Measurements from ENCODE around the gene ANKMY1. TPM values are rescaled to one million over a fixed set of nuclear protein-coding genes. Genes with fewer than 3 reads are reported as not detected.
A peak's percentile ranks its signal among the peaks of the same experiment; 100 is the strongest.

Gene ANKMY1
- total and polyA plus RNA-seq, 2 of the 13 experiments (the other 11 are each of a cell fraction or from before 2014, with no cell fraction given): 11.7 to 18.8 TPM

DNA sequence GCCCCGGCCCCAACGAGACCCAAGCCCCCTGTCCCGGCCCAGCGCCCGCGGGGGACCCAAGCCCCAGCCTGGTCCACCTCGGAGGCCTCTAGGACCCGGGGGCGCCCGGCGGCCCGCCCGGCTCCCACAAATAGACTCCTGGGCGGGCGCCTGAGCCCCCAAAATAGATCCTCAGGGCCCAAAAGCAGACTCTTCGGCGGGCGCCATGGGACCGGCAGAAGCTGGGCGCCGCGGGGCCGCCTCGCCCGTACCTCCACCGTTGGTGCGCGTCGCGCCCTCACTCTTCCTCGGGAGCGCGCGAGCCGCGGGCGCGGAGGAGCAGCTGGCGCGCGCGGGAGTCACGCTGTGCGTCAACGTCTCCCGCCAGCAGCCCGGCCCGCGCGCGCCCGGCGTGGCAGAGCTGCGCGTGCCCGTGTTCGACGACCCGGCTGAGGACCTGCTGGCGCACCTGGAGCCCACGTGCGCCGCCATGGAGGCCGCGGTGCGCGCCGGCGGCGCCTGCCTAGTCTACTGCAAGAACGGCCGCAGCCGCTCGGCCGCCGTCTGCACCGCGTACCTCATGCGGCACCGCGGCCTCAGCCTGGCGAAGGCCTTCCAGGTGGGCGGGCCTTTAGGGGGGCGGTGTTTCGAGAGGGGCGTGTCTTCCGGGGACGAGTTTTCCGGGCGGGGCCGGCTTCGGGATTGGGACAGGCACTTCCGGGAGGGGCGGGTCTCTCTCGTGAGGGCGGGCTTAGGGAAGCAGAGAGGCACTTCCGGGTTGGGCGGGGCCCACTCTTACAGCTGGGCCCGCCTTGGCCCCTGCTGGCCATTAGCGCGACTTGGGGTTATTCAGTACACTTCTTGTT, 2.9 kb upstream of the ANKMY1 start (continued):
- TF ChIP-seq, protein P1, sequence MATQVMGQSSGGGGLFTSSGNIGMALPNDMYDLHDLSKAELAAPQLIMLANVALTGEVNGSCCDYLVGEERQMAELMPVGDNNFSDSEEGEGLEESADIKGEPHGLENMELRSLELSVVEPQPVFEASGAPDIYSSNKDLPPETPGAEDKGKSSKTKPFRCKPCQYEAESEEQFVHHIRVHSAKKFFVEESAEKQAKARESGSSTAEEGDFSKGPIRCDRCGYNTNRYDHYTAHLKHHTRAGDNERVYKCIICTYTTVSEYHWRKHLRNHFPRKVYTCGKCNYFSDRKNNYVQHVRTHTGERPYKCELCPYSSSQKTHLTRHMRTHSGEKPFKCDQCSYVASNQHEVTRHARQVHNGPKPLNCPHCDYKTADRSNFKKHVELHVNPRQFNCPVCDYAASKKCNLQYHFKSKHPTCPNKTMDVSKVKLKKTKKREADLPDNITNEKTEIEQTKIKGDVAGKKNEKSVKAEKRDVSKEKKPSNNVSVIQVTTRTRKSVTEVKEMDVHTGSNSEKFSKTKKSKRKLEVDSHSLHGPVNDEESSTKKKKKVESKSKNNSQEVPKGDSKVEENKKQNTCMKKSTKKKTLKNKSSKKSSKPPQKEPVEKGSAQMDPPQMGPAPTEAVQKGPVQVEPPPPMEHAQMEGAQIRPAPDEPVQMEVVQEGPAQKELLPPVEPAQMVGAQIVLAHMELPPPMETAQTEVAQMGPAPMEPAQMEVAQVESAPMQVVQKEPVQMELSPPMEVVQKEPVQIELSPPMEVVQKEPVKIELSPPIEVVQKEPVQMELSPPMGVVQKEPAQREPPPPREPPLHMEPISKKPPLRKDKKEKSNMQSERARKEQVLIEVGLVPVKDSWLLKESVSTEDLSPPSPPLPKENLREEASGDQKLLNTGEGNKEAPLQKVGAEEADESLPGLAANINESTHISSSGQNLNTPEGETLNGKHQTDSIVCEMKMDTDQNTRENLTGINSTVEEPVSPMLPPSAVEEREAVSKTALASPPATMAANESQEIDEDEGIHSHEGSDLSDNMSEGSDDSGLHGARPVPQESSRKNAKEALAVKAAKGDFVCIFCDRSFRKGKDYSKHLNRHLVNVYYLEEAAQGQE (IDR thresholded peaks at IDR 0.05; ENCODE audit: borderline replicate concordance in 1 of 2, low read depth in 1 of 2, low read length in 2 of 2): peak in 1 of 2 experiments; percentile 54; a peak in 1 of 4 replicates
- TF ChIP-seq ARNT2 (CRISPR knock-in tag; IDR thresholded peaks at IDR 0.05; ENCODE audit: low read depth): peak; percentile 86
- TF ChIP-seq, protein P2, sequence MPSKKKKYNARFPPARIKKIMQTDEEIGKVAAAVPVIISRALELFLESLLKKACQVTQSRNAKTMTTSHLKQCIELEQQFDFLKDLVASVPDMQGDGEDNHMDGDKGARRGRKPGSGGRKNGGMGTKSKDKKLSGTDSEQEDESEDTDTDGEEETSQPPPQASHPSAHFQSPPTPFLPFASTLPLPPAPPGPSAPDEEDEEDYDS (CRISPR knock-in tag; IDR thresholded peaks at IDR 0.05): peak; percentile 97
- TF ChIP-seq, protein P3, sequence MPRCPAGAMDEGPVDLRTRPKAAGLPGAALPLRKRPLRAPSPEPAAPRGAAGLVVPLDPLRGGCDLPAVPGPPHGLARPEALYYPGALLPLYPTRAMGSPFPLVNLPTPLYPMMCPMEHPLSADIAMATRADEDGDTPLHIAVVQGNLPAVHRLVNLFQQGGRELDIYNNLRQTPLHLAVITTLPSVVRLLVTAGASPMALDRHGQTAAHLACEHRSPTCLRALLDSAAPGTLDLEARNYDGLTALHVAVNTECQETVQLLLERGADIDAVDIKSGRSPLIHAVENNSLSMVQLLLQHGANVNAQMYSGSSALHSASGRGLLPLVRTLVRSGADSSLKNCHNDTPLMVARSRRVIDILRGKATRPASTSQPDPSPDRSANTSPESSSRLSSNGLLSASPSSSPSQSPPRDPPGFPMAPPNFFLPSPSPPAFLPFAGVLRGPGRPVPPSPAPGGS (CRISPR knock-in tag; IDR thresholded peaks at IDR 0.05): peak; percentile 99
- no peak for TF ChIP-seq BCL6 (CRISPR knock-in tag; IDR thresholded peaks at IDR 0.05)
- peak; percentile 69; the same call in 1 of the 2 replicates for TF ChIP-seq ZSCAN9 (CRISPR knock-in tag; IDR thresholded peaks at IDR 0.05; ENCODE audit: borderline replicate concordance)
- TF ChIP-seq ZNF142 (CRISPR knock-in tag; IDR thresholded peaks at IDR 0.05): no peak; the same call in 1 of the 2 replicates
- no peak for TF ChIP-seq JDP2 (CRISPR knock-in tag; IDR thresholded peaks at IDR 0.05; ENCODE audit: borderline replicate concordance)
- no peak for TF ChIP-seq CC2D1A (CRISPR knock-in tag; IDR thresholded peaks at IDR 0.05)
- TF ChIP-seq ZNF761 (CRISPR knock-in tag; conservative IDR thresholded peaks at IDR 0.05): no peak; the same call in 1 of the 2 replicates
- peak; percentile 33; the same call in 1 of the 2 replicates for TF ChIP-seq GATAD2A (CRISPR knock-in tag; IDR thresholded peaks at IDR 0.05)
- TF ChIP-seq ZNF33A (CRISPR knock-in tag; IDR thresholded peaks at IDR 0.05; ENCODE audit: borderline replicate concordance): peak; percentile 17; the same call in 1 of the 2 replicates
- TF ChIP-seq SRY (CRISPR knock-in tag; IDR thresholded peaks at IDR 0.05): peak; percentile 98; the same call in 1 of the 2 replicates

Measured in HepG2 (cell line).